C4-2B (cell line): ENCODE data around the gene GGT6.

ENCODE experiments used
- CTCF ChIP-seq: fragments of 450-650 bp; conservative IDR thresholded peaks from 2 replicates; pipeline ENCODE4 v1.5.1; 2017; ENCODE audit warnings: mild to moderate bottlenecking
- ZFX ChIP-seq: fragments of 450-650 bp; IDR thresholded peaks from 2 replicates; pipeline ENCODE4 v1.6.1; 2017

- TF ChIP-seq CTCF (no peak), ZFX (no peak)
These were observed 3.4 kb downstream of the GGT6 start for GRCh38 chr17:4556996-4557395.
